Parathyroid adenoma (tissue), 2 donors: ENCODE results near the gene COASY.
"Not testable (repeated sequence)": the region's sequence is repeated elsewhere in the genome, so short reads cannot be mapped to it uniquely, and the experiment has no call there.

Source experiments
- H2AFZ ChIP-seq: fragments of 300-600 bp; sonication (generic); one replicate; pipeline ENCODE4 v1.7.0; 2017; ENCODE audit warnings: antibody characterized with exemption, mild to moderate bottlenecking
- H3K27ac ChIP-seq: fragments of 300-600 bp; sonication (generic); one replicate; pipeline ENCODE4 v1.7.0; 2017
- H3K27me3 ChIP-seq: fragments of 300-600 bp; sonication (generic); one replicate; pipeline ENCODE4 v1.7.0; 2017; ENCODE audit warnings: low read length; ENCODE audit not compliant: control insufficient read depth, insufficient read depth
- H3K36me3 ChIP-seq: fragments of 300-600 bp; sonication (generic); one replicate; pipeline ENCODE4 v1.7.0; 2017; ENCODE audit warnings: low read length; ENCODE audit not compliant: control insufficient read depth, insufficient read depth
- H3K4me1 ChIP-seq: fragments of 300-600 bp; sonication (generic); one replicate; pipeline ENCODE4 v1.7.0; 2017; ENCODE audit warnings: control low read depth
- H3K4me2 ChIP-seq: fragments of 300-600 bp; sonication (generic); one replicate; pipeline ENCODE4 v1.7.0; 2017; ENCODE audit warnings: low read length
- H3K4me3 ChIP-seq: fragments of 300-600 bp; sonication (generic); one replicate; pipeline ENCODE4 v1.7.0; 2017; ENCODE audit warnings: low read depth, low read length
- H3K79me2 ChIP-seq: fragments of 300-600 bp; sonication (generic); one replicate; pipeline ENCODE4 v1.7.0; 2017; ENCODE audit warnings: control low read depth
- H3K9ac ChIP-seq: fragments of 300-600 bp; sonication (generic); one replicate; pipeline ENCODE4 v1.7.0; 2017; ENCODE audit warnings: mild to moderate bottlenecking
- H3K9me3 ChIP-seq: fragments of 300-600 bp; sonication (generic); one replicate; pipeline ENCODE4 v1.7.0; 2017; ENCODE audit warnings: low read length; ENCODE audit not compliant: control insufficient read depth
- CTCF ChIP-seq: fragments of 300-600 bp; sonication (generic); IDR thresholded peaks from one replicate; pipeline ENCODE4 v1.7.0; 2017; ENCODE audit warnings: antibody characterized with exemption, mild to moderate bottlenecking
- donor health status: primary hyperparathyroidism.

Gene COASY

GRCh38 chr17:42553866-42554249 lies 8.1 kb upstream of the COASY start:
- Histone ChIP-seq H3K27me3 (no peaks in the 10 kb centered on the region), H3K4me3 (peak overlapping the region; percentile 96), H3K4me1 (peaks cover 4% of the 10 kb centered on the region), H3K4me2 (peak overlapping the region; percentile 97), H3K9ac (peak overlapping the region; percentile 77), H3K27ac (peak overlapping the region; percentile 89), H3K9me3 (no peaks in the 10 kb centered on the region), H3K79me2 (peaks cover 4% of the 10 kb centered on the region), H3K36me3 (no peaks in the 10 kb centered on the region), H2AFZ (peak overlapping the region; percentile 96)
- TF ChIP-seq CTCF: no peak

- Histone ChIP-seq H3K27ac (peak overlapping the region; percentile 89), H2AFZ (peak overlapping the region; percentile 96), H3K4me3 (peak overlapping the region; percentile 96), H3K27me3 (no peaks in the 10 kb centered on the region), H3K36me3 (no peaks in the 10 kb centered on the region), H3K79me2 (peaks cover 4% of the 10 kb centered on the region), H3K9me3 (no peaks in the 10 kb centered on the region), H3K9ac (peak overlapping the region; percentile 77), H3K4me1 (peaks cover 4% of the 10 kb centered on the region), H3K4me2 (peak overlapping the region; percentile 97)
- peak; percentile 21 for TF ChIP-seq CTCF
These were observed 7.5 kb upstream of the COASY start for GRCh38 chr17:42554250-42555121.

DNA sequence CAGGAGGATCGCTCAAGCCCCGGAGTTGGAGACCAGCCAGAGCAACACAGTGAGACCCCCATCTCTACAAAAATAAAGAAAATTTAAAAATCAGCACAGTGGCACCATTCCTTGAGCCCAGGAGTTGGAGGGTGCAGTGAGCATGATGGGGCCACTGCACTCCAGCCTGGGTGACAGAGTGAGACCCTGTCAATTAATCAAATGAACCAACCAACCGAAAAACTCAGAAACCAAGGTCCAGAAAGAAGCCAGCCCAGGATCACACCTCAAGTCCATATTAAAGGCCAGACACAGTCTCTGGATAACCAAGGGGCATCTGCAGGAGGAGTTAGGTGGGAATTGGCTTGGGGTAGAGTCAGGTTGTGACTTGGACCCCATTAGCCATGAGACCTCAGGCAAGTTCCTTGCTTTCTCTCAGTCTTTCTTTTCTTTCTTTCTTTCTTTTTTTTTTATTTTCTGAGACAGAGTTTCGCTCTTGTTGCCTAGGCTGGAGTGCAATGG lies 6.8 kb upstream of the COASY start:
- no peaks in the 10 kb centered on the region for H3K9me3 ChIP-seq
- H3K27ac ChIP-seq: peak overlapping the region; percentile 89
- no peaks in the 10 kb centered on the region for H3K27me3 ChIP-seq
- peaks cover 4% of the 10 kb centered on the region for H3K79me2 ChIP-seq
- peak overlapping the region; percentile 97 for H3K4me2 ChIP-seq
- no peak for TF ChIP-seq CTCF
- peaks cover 4% of the 10 kb centered on the region for H3K4me1 ChIP-seq
- no peaks in the 10 kb centered on the region for H3K36me3 ChIP-seq
- H3K9ac ChIP-seq: peak overlapping the region; percentile 77
- peak overlapping the region; percentile 96 for H3K4me3 ChIP-seq
- peak overlapping the region; percentile 96 for H2AFZ ChIP-seq

DNA sequence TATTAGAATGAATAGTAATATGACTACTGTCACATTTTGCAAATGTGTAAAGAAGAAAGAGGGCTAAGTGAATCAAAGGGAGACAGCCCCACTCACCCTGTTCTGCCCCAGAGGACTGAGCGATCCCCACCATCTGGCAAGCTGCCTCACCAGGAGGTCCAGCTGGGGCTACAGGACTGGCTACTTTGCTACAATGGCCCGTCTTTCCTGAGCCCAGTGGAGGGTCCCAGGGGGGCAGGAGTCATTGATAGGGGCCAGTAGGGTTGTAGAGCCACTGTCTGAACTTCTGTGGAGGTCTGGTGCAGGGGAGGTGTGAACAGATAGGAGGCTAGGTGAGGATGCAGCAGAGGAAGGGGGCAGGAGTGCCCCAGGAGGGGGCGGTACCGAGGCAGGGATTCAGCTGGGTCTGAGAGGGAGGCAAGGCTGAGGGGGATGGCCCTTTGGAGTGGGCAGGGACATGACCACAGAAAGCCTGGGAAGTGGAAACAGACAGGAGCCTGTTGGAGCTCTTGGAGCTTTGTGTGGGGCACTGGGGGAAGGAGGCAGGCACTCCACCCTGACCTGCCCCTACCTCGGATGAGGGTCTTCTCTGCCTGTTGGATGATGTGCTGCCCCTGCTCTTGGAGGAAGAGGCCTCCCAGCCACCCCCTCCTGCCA lies 5.9 kb upstream of the COASY start:
- H3K27me3 ChIP-seq, H3K9me3 ChIP-seq, H3K79me2 ChIP-seq, H3K4me2 ChIP-seq, H3K4me3 ChIP-seq, H3K4me1 ChIP-seq, H3K27ac ChIP-seq, H3K36me3 ChIP-seq, H2AFZ ChIP-seq, H3K9ac ChIP-seq: not testable (repeated sequence)

GRCh38 chr17:42559075-42559474 lies 2.9 kb upstream of the COASY start:
- no peak overlapping the region for H3K4me3 ChIP-seq
- H3K4me2 ChIP-seq: no peak overlapping the region
- no peak for TF ChIP-seq CTCF
- no peak overlapping the region for H3K9ac ChIP-seq
- H3K9me3 ChIP-seq: no peaks in the 10 kb centered on the region
- H2AFZ ChIP-seq: no peak overlapping the region
- H3K27me3 ChIP-seq: no peaks in the 10 kb centered on the region
- no peak overlapping the region for H3K27ac ChIP-seq
- peaks cover 11% of the 10 kb centered on the region for H3K4me1 ChIP-seq
- H3K36me3 ChIP-seq: no peaks in the 10 kb centered on the region
- peaks cover 23% of the 10 kb centered on the region for H3K79me2 ChIP-seq
